ENCODE measurements around the gene FRMD1.

Gene FRMD1

DNA sequence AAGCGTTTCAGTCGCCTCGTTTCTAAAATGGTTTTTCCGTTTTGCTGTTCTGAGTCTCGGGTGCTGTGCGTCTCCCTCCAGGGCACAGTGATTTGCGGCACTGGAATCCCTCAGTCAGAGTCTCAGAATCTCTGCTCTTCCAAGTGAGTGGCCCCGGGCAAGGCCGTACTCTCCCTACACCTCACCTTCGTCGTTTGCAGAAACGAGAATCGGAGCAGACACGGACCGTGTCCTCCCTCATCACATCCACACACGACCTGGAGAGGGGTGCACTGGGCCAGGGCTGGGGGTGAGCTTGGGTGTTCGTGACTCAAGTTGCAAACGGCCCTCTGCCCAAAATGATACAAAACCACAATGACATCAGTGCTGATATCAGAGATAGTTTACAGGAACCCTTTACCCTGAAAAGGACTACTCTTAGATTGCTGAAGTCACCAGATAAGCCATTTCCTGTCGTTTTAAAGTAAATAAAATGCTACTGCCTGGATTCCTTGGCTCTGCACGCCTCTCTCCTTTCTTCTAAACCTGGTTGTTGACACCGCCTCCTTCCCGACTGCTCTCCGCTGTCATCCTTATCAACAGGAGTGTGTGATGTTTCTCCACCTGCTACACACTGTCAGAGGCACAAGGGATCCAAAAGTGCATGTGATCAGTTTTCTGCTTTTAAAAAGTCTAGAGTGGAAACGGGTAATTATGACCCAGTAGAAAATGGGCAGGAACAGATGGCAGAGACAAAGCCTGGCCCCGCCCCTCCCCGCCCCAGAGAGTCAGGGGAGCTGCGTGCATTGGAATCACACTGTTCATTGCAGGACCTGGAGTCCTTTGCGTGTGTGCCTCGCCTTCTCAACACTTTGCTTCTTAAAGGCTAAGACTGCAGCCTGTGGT, 43.1 kb downstream of the FRMD1 start (continued):
- no peak for TF ChIP-seq ZFHX2 (tag by site-specific recombination; conservative IDR thresholded peaks at IDR 0.05)
- no peak for TF ChIP-seq ZNF521 (tag by site-specific recombination; IDR thresholded peaks at IDR 0.05)
- no peak for TF ChIP-seq ZNF302 (tag by site-specific recombination; IDR thresholded peaks at IDR 0.05; ENCODE audit: low read depth)
- TF ChIP-seq ZNF571 (tag by site-specific recombination; IDR thresholded peaks at IDR 0.05): no peak
- no peak for TF ChIP-seq ZNF433 (tag by site-specific recombination; IDR thresholded peaks at IDR 0.05; ENCODE audit: low read depth)
- no peak for TF ChIP-seq ZNF112 (tag by site-specific recombination; IDR thresholded peaks at IDR 0.05)
- TF ChIP-seq ZNF121 (tag by site-specific recombination; IDR thresholded peaks at IDR 0.05): no peak
- TF ChIP-seq, protein P1, sequence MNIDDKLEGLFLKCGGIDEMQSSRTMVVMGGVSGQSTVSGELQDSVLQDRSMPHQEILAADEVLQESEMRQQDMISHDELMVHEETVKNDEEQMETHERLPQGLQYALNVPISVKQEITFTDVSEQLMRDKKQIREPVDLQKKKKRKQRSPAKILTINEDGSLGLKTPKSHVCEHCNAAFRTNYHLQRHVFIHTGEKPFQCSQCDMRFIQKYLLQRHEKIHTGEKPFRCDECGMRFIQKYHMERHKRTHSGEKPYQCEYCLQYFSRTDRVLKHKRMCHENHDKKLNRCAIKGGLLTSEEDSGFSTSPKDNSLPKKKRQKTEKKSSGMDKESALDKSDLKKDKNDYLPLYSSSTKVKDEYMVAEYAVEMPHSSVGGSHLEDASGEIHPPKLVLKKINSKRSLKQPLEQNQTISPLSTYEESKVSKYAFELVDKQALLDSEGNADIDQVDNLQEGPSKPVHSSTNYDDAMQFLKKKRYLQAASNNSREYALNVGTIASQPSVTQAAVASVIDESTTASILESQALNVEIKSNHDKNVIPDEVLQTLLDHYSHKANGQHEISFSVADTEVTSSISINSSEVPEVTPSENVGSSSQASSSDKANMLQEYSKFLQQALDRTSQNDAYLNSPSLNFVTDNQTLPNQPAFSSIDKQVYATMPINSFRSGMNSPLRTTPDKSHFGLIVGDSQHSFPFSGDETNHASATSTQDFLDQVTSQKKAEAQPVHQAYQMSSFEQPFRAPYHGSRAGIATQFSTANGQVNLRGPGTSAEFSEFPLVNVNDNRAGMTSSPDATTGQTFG (tag by site-specific recombination; IDR thresholded peaks at IDR 0.05; ENCODE audit: borderline replicate concordance): no peak
- TF ChIP-seq, protein P2, sequence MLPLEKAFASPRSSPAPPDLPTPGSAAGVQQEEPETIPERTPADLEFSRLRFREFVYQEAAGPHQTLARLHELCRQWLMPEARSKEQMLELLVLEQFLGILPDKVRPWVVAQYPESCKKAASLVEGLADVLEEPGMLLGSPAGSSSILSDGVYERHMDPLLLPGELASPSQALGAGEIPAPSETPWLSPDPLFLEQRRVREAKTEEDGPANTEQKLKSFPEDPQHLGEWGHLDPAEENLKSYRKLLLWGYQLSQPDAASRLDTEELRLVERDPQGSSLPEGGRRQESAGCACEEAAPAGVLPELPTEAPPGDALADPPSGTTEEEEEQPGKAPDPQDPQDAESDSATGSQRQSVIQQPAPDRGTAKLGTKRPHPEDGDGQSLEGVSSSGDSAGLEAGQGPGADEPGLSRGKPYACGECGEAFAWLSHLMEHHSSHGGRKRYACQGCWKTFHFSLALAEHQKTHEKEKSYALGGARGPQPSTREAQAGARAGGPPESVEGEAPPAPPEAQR (tag by site-specific recombination; IDR thresholded peaks at IDR 0.05): no peak
- TF ChIP-seq ZNF596 (tag by site-specific recombination; IDR thresholded peaks at IDR 0.05): no peak
- no peak for TF ChIP-seq ZNF423 (tag by site-specific recombination; IDR thresholded peaks at IDR 0.05)
- no peak for TF ChIP-seq ZNF223 (tag by site-specific recombination; IDR thresholded peaks at IDR 0.05)
- no peak for TF ChIP-seq ZNF830 (tag by site-specific recombination; IDR thresholded peaks at IDR 0.05; ENCODE audit: low read depth)
- TF ChIP-seq, protein P3, sequence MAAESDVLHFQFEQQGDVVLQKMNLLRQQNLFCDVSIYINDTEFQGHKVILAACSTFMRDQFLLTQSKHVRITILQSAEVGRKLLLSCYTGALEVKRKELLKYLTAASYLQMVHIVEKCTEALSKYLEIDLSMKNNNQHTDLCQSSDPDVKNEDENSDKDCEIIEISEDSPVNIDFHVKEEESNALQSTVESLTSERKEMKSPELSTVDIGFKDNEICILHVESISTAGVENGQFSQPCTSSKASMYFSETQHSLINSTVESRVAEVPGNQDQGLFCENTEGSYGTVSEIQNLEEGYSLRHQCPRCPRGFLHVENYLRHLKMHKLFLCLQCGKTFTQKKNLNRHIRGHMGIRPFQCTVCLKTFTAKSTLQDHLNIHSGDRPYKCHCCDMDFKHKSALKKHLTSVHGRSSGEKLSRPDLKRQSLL (tag by site-specific recombination; IDR thresholded peaks at IDR 0.05): no peak
- TF ChIP-seq, protein P4, sequence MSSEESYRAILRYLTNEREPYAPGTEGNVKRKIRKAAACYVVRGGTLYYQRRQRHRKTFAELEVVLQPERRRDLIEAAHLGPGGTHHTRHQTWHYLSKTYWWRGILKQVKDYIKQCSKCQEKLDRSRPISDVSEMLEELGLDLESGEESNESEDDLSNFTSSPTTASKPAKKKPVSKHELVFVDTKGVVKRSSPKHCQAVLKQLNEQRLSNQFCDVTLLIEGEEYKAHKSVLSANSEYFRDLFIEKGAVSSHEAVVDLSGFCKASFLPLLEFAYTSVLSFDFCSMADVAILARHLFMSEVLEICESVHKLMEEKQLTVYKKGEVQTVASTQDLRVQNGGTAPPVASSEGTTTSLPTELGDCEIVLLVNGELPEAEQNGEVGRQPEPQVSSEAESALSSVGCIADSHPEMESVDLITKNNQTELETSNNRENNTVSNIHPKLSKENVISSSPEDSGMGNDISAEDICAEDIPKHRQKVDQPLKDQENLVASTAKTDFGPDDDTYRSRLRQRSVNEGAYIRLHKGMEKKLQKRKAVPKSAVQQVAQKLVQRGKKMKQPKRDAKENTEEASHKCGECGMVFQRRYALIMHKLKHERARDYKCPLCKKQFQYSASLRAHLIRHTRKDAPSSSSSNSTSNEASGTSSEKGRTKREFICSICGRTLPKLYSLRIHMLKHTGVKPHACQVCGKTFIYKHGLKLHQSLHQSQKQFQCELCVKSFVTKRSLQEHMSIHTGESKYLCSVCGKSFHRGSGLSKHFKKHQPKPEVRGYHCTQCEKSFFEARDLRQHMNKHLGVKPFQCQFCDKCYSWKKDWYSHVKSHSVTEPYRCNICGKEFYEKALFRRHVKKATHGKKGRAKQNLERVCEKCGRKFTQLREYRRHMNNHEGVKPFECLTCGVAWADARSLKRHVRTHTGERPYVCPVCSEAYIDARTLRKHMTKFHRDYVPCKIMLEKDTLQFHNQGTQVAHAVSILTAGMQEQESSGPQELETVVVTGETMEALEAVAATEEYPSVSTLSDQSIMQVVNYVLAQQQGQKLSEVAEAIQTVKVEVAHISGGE (tag by site-specific recombination; conservative IDR thresholded peaks at IDR 0.05; ENCODE audit: low read depth): no peak
- TF ChIP-seq ZNF155 (tag by site-specific recombination; IDR thresholded peaks at IDR 0.05): no peak
- no peak for TF ChIP-seq ZNF132 (tag by site-specific recombination; IDR thresholded peaks at IDR 0.05; ENCODE audit: borderline replicate concordance)
- TF ChIP-seq, protein P5, sequence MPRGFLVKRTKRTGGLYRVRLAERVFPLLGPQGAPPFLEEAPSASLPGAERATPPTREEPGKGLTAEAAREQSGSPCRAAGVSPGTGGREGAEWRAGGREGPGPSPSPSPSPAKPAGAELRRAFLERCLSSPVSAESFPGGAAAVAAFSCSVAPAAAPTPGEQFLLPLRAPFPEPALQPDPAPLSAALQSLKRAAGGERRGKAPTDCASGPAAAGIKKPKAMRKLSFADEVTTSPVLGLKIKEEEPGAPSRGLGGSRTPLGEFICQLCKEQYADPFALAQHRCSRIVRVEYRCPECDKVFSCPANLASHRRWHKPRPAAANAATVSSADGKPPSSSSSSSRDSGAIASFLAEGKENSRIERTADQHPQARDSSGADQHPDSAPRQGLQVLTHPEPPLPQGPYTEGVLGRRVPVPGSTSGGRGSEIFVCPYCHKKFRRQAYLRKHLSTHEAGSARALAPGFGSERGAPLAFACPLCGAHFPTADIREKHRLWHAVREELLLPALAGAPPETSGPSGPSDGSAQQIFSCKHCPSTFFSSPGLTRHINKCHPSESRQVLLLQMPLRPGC (tag by site-specific recombination; IDR thresholded peaks at IDR 0.05): peak; percentile 71; the same call in 1 of the 2 replicates
- no peak for TF ChIP-seq SCRT1 (tag by site-specific recombination; IDR thresholded peaks at IDR 0.05; ENCODE audit: borderline replicate concordance)
- no peak for TF ChIP-seq ZNF837 (tag by site-specific recombination; IDR thresholded peaks at IDR 0.05)
- TF ChIP-seq ZNF621 (tag by site-specific recombination; IDR thresholded peaks at IDR 0.05): no peak
- TF ChIP-seq, protein P6, sequence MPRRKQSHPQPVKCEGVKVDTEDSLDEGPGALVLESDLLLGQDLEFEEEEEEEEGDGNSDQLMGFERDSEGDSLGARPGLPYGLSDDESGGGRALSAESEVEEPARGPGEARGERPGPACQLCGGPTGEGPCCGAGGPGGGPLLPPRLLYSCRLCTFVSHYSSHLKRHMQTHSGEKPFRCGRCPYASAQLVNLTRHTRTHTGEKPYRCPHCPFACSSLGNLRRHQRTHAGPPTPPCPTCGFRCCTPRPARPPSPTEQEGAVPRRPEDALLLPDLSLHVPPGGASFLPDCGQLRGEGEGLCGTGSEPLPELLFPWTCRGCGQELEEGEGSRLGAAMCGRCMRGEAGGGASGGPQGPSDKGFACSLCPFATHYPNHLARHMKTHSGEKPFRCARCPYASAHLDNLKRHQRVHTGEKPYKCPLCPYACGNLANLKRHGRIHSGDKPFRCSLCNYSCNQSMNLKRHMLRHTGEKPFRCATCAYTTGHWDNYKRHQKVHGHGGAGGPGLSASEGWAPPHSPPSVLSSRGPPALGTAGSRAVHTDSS (tag by site-specific recombination; IDR thresholded peaks at IDR 0.05): no peak; the same call in 1 of the 2 replicates
- no peak for TF ChIP-seq ZNF785 (tag by site-specific recombination; IDR thresholded peaks at IDR 0.05)
- TF ChIP-seq ZNF19 (tag by site-specific recombination; IDR thresholded peaks at IDR 0.05; ENCODE audit: low read depth): no peak
- TF ChIP-seq KLF10 (tag by site-specific recombination; IDR thresholded peaks at IDR 0.05): no peak
- TF ChIP-seq ZNF174 (tag by site-specific recombination; IDR thresholded peaks at IDR 0.05): no peak
- no peak for TF ChIP-seq GLI4 (tag by site-specific recombination; IDR thresholded peaks at IDR 0.05)
